ENCODE data around the gene ANO2.

DNA sequence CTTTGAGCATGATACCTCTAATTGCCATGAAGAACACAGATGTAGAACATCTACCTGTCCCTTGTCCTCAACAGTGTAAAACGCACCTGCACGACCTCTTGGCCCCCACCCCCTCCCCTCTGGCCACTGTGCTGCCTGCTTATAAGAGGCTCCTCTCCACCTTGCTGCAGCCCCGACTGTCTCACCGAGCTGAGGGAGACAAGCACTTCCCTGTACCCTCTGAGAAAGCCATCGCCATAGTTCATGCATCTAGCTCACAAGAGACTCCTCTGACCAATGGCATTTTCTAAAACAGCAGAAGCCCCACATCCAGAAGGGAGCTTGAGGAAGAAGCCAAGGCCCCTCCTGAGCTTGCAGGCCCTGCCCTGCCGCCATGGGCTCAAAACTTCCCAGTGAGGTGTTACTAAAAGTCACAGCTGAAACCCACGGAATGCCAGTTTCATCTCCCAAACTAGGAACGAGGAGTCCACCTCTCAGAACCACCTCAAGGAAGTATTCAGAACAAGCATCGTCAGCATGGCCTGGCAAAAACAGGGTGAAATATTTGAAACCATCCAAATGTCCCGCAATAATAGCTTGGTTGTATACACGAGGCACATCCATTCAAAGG, 21.5 kb upstream of the ANO2 start:
- TF ChIP-seq ZNF274 (IDR thresholded peaks at IDR 0.05; ENCODE audit: low read depth, low read length): no peak
- no peak for TF ChIP-seq YY1 (IDR thresholded peaks at IDR 0.05; ENCODE audit: insufficient read depth, insufficient read length)
